ENCODE results near the gene PIM3.

PIM3 gene

GRCh38 chr22:50007057-50007511, 46.5 kb downstream of the PIM3 start:
- Histone ChIP-seq H3K4me1 (ENCODE audit: control insufficient read depth, insufficient read depth, low read length) (no peaks in the 10 kb centered on the region), H3K27me3 (ENCODE audit: control insufficient read depth, insufficient read depth, low read length) (peaks cover 13% of the 10 kb centered on the region), H3K27ac (ENCODE audit: low read depth, low read length) (no peak overlapping the region), H3K36me3 (ENCODE audit: control insufficient read depth, insufficient read depth, low read length) (no peaks in the 10 kb centered on the region), H3K9ac (ENCODE audit: low read length) (no peak overlapping the region), H3K4me3 (ENCODE audit: low read length) (no peak overlapping the region)

GRCh38 chr22:50008151-50009040, 47.8 kb downstream of the PIM3 start:
- Histone ChIP-seq H3K4me3 (ENCODE audit: low read length) (no peak overlapping the region), H3K36me3 (ENCODE audit: control insufficient read depth, insufficient read depth, low read length) (no peaks in the 10 kb centered on the region), H3K9ac (ENCODE audit: low read length) (no peak overlapping the region), H3K4me1 (ENCODE audit: control insufficient read depth, insufficient read depth, low read length) (no peaks in the 10 kb centered on the region), H3K27ac (ENCODE audit: low read depth, low read length) (no peak overlapping the region), H3K27me3 (ENCODE audit: control insufficient read depth, insufficient read depth, low read length) (peaks cover 13% of the 10 kb centered on the region)

- Histone ChIP-seq H3K27me3 (ENCODE audit: control insufficient read depth, insufficient read depth, low read length) (peaks cover 18% of the 10 kb centered on the region), H3K4me1 (ENCODE audit: control insufficient read depth, insufficient read depth, low read length) (no peaks in the 10 kb centered on the region), H3K9ac (ENCODE audit: low read length) (no peak overlapping the region), H3K4me3 (ENCODE audit: low read length) (no peak overlapping the region), H3K36me3 (ENCODE audit: control insufficient read depth, insufficient read depth, low read length) (no peaks in the 10 kb centered on the region), H3K27ac (ENCODE audit: low read depth, low read length) (no peak overlapping the region)
Observed at GRCh38 chr22:50009251-50009650, 48.7 kb downstream of the PIM3 start.

- no peak overlapping the region for H3K27ac ChIP-seq (ENCODE audit: low read depth, low read length)
- H3K27me3 ChIP-seq (ENCODE audit: control insufficient read depth, insufficient read depth, low read length), result peaks cover 26% of the 10 kb centered on the region
- H3K9ac ChIP-seq (ENCODE audit: low read length), result no peak overlapping the region
- H3K4me1 ChIP-seq (ENCODE audit: control insufficient read depth, insufficient read depth, low read length), result no peaks in the 10 kb centered on the region
- H3K36me3 ChIP-seq (ENCODE audit: control insufficient read depth, insufficient read depth, low read length), result no peaks in the 10 kb centered on the region
- H3K4me3 ChIP-seq (ENCODE audit: low read length), result no peak overlapping the region
Observed at GRCh38 chr22:50009765-50010675, 49.4 kb downstream of the PIM3 start.

- no peak overlapping the region for H3K4me3 ChIP-seq (ENCODE audit: low read length)
- no peak overlapping the region for H3K9ac ChIP-seq (ENCODE audit: low read length)
- no peaks in the 10 kb centered on the region for H3K36me3 ChIP-seq (ENCODE audit: control insufficient read depth, insufficient read depth, low read length)
- H3K27ac ChIP-seq (ENCODE audit: low read depth, low read length), result no peak overlapping the region
- H3K27me3 ChIP-seq (ENCODE audit: control insufficient read depth, insufficient read depth, low read length), result peaks cover 27% of the 10 kb centered on the region
- no peaks in the 10 kb centered on the region for H3K4me1 ChIP-seq (ENCODE audit: control insufficient read depth, insufficient read depth, low read length)
Observed at GRCh38 chr22:50010676-50011446, 50.3 kb downstream of the PIM3 start.

GRCh38 chr22:50011447-50012210, 51.1 kb downstream of the PIM3 start:
- no peak overlapping the region for H3K27ac ChIP-seq (ENCODE audit: low read depth, low read length)
- no peaks in the 10 kb centered on the region for H3K4me1 ChIP-seq (ENCODE audit: control insufficient read depth, insufficient read depth, low read length)
- no peak overlapping the region for H3K4me3 ChIP-seq (ENCODE audit: low read length)
- H3K27me3 ChIP-seq (ENCODE audit: control insufficient read depth, insufficient read depth, low read length), result peaks cover 27% of the 10 kb centered on the region
- no peaks in the 10 kb centered on the region for H3K36me3 ChIP-seq (ENCODE audit: control insufficient read depth, insufficient read depth, low read length)
- no peak overlapping the region for H3K9ac ChIP-seq (ENCODE audit: low read length)

GRCh38 chr22:50012211-50013181, 51.9 kb downstream of the PIM3 start, which contains the start of gene IL17REL:
IL17REL (minus strand) TSS chr22:50012765; CDS start chr22:50012646, 119 bp downstream.
- no peak within 1 kb of the TSS for H3K4me3 ChIP-seq (ENCODE audit: low read length)
- peaks cover 27% of the 10 kb centered on the region for H3K27me3 ChIP-seq (ENCODE audit: control insufficient read depth, insufficient read depth, low read length)
- no peaks in the 10 kb centered on the region for H3K36me3 ChIP-seq (ENCODE audit: control insufficient read depth, insufficient read depth, low read length)
- H3K9ac ChIP-seq (ENCODE audit: low read length), result no peak within 1 kb of the TSS
- no peak within 1 kb of the TSS for H3K27ac ChIP-seq (ENCODE audit: low read depth, low read length)
- no peaks in the 10 kb centered on the region for H3K4me1 ChIP-seq (ENCODE audit: control insufficient read depth, insufficient read depth, low read length)
